Body of pancreas (tissue), 4 donors: Measurements from ENCODE around the gene KLHL24.

Experiments
- CTCF ChIP-seq, 7 experiments: fragments of 450-650 bp in 4 of 7; fragments of 200-600 bp in 3 of 7; sonication (generic) in 3 of 7; IDR thresholded peaks; one replicate each; pipeline ENCODE4 v1.5.1; 2016 to 2019; ENCODE audit warnings: antibody characterized with exemption in 7 of 7
- POLR2A ChIP-seq, 3 donors: fragments of 450-650 bp; IDR thresholded peaks; one replicate each; pipeline ENCODE4 v1.6.1; 2016; ENCODE audit warnings: antibody characterized with exemption in 3 of 3, mild to moderate bottlenecking in 2 of 3

- TF ChIP-seq POLR2A (IDR thresholded peaks at IDR 0.05) (no peak), CTCF (IDR thresholded peaks at IDR 0.05) (no peak)
Observed at GRCh38 chr3:183631715-183632114, 3.7 kb upstream of the KLHL24 start.
